Measurements from ENCODE around the gene CARD11.

DNA sequence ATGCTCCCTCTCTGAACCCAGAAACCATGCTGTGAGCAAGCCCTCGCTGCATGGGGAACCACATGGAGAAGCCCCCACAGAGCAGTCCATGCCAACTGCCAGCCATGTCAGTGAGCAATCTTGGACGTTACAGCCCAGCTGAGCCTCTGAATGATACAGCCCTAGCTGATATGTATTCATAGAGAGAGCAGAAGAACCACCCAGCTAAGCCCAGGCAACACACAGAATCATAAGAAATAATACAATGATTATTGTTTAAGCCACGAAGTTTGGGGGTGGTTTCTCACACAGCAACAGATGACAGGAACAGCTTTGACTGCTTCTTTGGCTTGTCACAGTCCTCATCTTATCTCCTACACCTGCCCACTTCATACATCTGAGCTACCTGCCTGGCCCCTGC, 32.5 kb upstream of the CARD11 start:
- TF ChIP-seq, protein P1, sequence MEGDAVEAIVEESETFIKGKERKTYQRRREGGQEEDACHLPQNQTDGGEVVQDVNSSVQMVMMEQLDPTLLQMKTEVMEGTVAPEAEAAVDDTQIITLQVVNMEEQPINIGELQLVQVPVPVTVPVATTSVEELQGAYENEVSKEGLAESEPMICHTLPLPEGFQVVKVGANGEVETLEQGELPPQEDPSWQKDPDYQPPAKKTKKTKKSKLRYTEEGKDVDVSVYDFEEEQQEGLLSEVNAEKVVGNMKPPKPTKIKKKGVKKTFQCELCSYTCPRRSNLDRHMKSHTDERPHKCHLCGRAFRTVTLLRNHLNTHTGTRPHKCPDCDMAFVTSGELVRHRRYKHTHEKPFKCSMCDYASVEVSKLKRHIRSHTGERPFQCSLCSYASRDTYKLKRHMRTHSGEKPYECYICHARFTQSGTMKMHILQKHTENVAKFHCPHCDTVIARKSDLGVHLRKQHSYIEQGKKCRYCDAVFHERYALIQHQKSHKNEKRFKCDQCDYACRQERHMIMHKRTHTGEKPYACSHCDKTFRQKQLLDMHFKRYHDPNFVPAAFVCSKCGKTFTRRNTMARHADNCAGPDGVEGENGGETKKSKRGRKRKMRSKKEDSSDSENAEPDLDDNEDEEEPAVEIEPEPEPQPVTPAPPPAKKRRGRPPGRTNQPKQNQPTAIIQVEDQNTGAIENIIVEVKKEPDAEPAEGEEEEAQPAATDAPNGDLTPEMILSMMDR (IDR thresholded peaks at IDR 0.05): no peak
- TF ChIP-seq POLR2A (IDR thresholded peaks at IDR 0.05) (no peak), EP300 (IDR thresholded peaks at IDR 0.05) (no peak)

Measured in ovary (tissue), 3 donors.